ENCODE results near the gene TRPV5. TPM values are rescaled to one million over a fixed set of nuclear protein-coding genes. Genes with fewer than 3 reads are reported as not detected.

The TRPV5 gene
- polyA plus RNA-seq, 1 donor, result 0.73 TPM

Other genes with a start within 250 kb of the TRPV5 start
- 0.15 TPM for gene PRSS1, start 184.3 kb downstream of the TRPV5 start, polyA plus RNA-seq
- 60.4 TPM for gene PRSS2, start 162.8 kb downstream of the TRPV5 start, polyA plus RNA-seq
- 6.8 TPM for gene EPHB6, start 78.7 kb downstream of the TRPV5 start, polyA plus RNA-seq
- 2.2 TPM for gene TRPV6, start 48.0 kb downstream of the TRPV5 start, polyA plus RNA-seq
- gene LLCFC1, start 5.7 kb upstream of the TRPV5 start, polyA plus RNA-seq, result 6.6 TPM
- 181 TPM for gene KEL, start 28.6 kb upstream of the TRPV5 start, polyA plus RNA-seq
- gene OR9A2, start 93.4 kb upstream of the TRPV5 start, polyA plus RNA-seq, result not detected
- not detected for gene OR6V1, start 118.6 kb upstream of the TRPV5 start, polyA plus RNA-seq
- not detected for gene PIP, start 198.3 kb upstream of the TRPV5 start, polyA plus RNA-seq
- gene TAS2R39, start 249.7 kb upstream of the TRPV5 start, polyA plus RNA-seq, result not detected